ENCODE measurements around the gene FAM237B. TPM values are rescaled to one million over a fixed set of nuclear protein-coding genes. Genes with fewer than 3 reads are reported as not detected.

FAM237B gene
- total and polyA plus RNA-seq, 2 experiments from 2014 or later, result 0.06 TPM; not detected in 1

GRCh38 chr7:90266808-90267207 is 54.3 kb downstream of the FAM237B start:
- peak overlapping the region; percentile 34 for H3K4me3 ChIP-seq
- peaks cover 27% of the 10 kb centered on the region for H3F3A ChIP-seq (ENCODE audit: insufficient read depth)
- H2AFZ ChIP-seq, result peak overlapping the region; percentile 28
- H3K27ac ChIP-seq, result peak overlapping the region; percentile 71
- H4K20me1 ChIP-seq (ENCODE audit: insufficient read depth), result no peaks in the 10 kb centered on the region
- no peaks in the 10 kb centered on the region for H3K36me3 ChIP-seq (ENCODE audit: low read depth)
- no peak for TF ChIP-seq EZH2phosphoT487 (IDR thresholded peaks at IDR 0.05; ENCODE audit: insufficient read depth, low read depth)
- TF ChIP-seq EZH2 (IDR thresholded peaks at IDR 0.05; ENCODE audit: insufficient read depth, poor library complexity, severe bottlenecking), result no peak
- no peaks in the 10 kb centered on the region for H3K79me2 ChIP-seq (ENCODE audit: insufficient read depth)
- WGBS, 2 experiments (ENCODE audit: low coverage in 1 of 2, low lambda C conversion rate in 2 of 2, missing lambda C conversion rate in 2 of 2), result 2% methylated on average over 3 of the region's 3 CpGs
- H3K4me2 ChIP-seq (ENCODE audit: unreplicated experiment), result peak overlapping the region; percentile 54
- H3K27me3 ChIP-seq (replicated peaks; ENCODE audit: insufficient read depth), result no peaks in the 10 kb centered on the region
- H3K9ac ChIP-seq, result peak overlapping the region; percentile 51
- no peaks in the 10 kb centered on the region for H3K9me3 ChIP-seq (ENCODE audit: low read depth)
- peaks cover 42% of the 10 kb centered on the region for H3K4me1 ChIP-seq (ENCODE audit: insufficient read depth)
- in situ Hi-C loops (cut with MboI), result loop anchor here (10.0 kb wide), 1 partner anchor 112 kb away; the partner anchor contains the start of gene STEAP1
- H3K9me2 ChIP-seq (ENCODE audit: insufficient read depth), result no peaks in the 10 kb centered on the region
- peak; percentile 83 for DNase-seq

Other genes with a start within 250 kb of the FAM237B start
- 97.7 and 120 TPM in 2 replicates for gene STEAP1, start 166.8 kb downstream of the FAM237B start, total RNA-seq (2014; rRNA removed; shearing (Covaris generic))
- gene STEAP1, start 166.8 kb downstream of the FAM237B start, polyA plus RNA-seq (2016; fragmentation: Nextera tagmentation; extraction: Ambion mirVana), result 139 and 140 TPM in 2 replicates
- 28.3 and 30.6 TPM in 2 replicates for gene STEAP2, start 109.6 kb downstream of the FAM237B start, total RNA-seq (2014; rRNA removed; shearing (Covaris generic))
- 19.2 and 20.2 TPM in 2 replicates for gene STEAP2, start 109.6 kb downstream of the FAM237B start, polyA plus RNA-seq (2016; fragmentation: Nextera tagmentation; extraction: Ambion mirVana)
- 6.9 and 13.5 TPM in 2 replicates for gene CFAP69, start 76.1 kb downstream of the FAM237B start, total RNA-seq (2014; rRNA removed; shearing (Covaris generic))
- 2.8 and 3.1 TPM in 2 replicates for gene CFAP69, start 76.1 kb downstream of the FAM237B start, polyA plus RNA-seq (2016; fragmentation: Nextera tagmentation; extraction: Ambion mirVana)
- 15.0 and 24.5 TPM in 2 replicates for gene GTPBP10, start 25.4 kb upstream of the FAM237B start, total RNA-seq (2014; rRNA removed; shearing (Covaris generic))
- gene GTPBP10, start 25.4 kb upstream of the FAM237B start, polyA plus RNA-seq (2016; fragmentation: Nextera tagmentation; extraction: Ambion mirVana), result 21.8 and 24.6 TPM in 2 replicates
- 35.6 and 38.3 TPM in 2 replicates for gene CLDN12, start 82.2 kb upstream of the FAM237B start, total RNA-seq (2014; rRNA removed; shearing (Covaris generic))
- gene CLDN12, start 82.2 kb upstream of the FAM237B start, polyA plus RNA-seq (2016; fragmentation: Nextera tagmentation; extraction: Ambion mirVana), result 24.1 and 24.3 TPM in 2 replicates
- gene PTTG1IP2, start 148.3 kb upstream of the FAM237B start, total RNA-seq (2014; rRNA removed; shearing (Covaris generic)), result not detected in 2 replicates
- gene PTTG1IP2, start 148.3 kb upstream of the FAM237B start, polyA plus RNA-seq (2016; fragmentation: Nextera tagmentation; extraction: Ambion mirVana), result not detected in 2 replicates